HepG2 (cell line): ENCODE data around the gene PRDM15. TPM values are rescaled to one million over a fixed set of nuclear protein-coding genes. Genes with fewer than 3 reads are reported as not detected.
A peak's percentile ranks its signal among the peaks of the same experiment; 100 is the strongest.

Source experiments
- ATRX ChIP-seq: sonication (generic); formaldehyde crosslinking; IDR thresholded peaks from 2 replicates; pipeline ENCODE4 v1.4.0; 2020; ENCODE audit warnings: missing genetic modification reagents, borderline replicate concordance
- DNMT1 ChIP-seq: sonication (generic); formaldehyde crosslinking; IDR thresholded peaks from 2 replicates; pipeline ENCODE4 v1.5.1; 2020; ENCODE audit warnings: mild to moderate bottlenecking, missing genetic modification reagents
- ELF4 ChIP-seq: sonication (generic); formaldehyde crosslinking; IDR thresholded peaks from 2 replicates; pipeline ENCODE4 v1.5.0; 2020; ENCODE audit warnings: missing genetic modification reagents, mild to moderate bottlenecking, moderate library complexity, borderline replicate concordance
- EP300 ChIP-seq, 3 experiments: sonication (generic) in 1 of 3; formaldehyde crosslinking in 1 of 3; IDR thresholded peaks; 2 replicates each; pipeline versions ENCODE4 v1.5.1 to v1.6.1; 2011 to 2020; ENCODE audit warnings: low read depth in 2 of 3, low read length in 2 of 3, borderline replicate concordance in 1 of 3, improper control_type of control experiment in 1 of 3, mild to moderate bottlenecking in 1 of 3, missing genetic modification reagents in 1 of 3, moderate library complexity in 1 of 3
- FOXA3 ChIP-seq: IDR thresholded peaks from 2 replicates; pipeline ENCODE4 v1.6.1; 2016; ENCODE audit warnings: missing genetic modification reagents, missing compliant biosample characterization
- GATAD1 ChIP-seq: IDR thresholded peaks from 2 replicates; pipeline ENCODE4 v1.6.1; 2016; ENCODE audit warnings: missing genetic modification reagents, missing compliant biosample characterization
- GFI1 ChIP-seq: sonication (generic); formaldehyde crosslinking; IDR thresholded peaks from 2 replicates; pipeline ENCODE4 v1.5.0; 2020; ENCODE audit warnings: missing genetic modification reagents, mild to moderate bottlenecking, borderline replicate concordance
- GZF1 ChIP-seq: sonication (generic); formaldehyde crosslinking; IDR thresholded peaks from 2 replicates; pipeline ENCODE4 v1.5.1; 2020; ENCODE audit warnings: mild to moderate bottlenecking, missing genetic modification reagents
- HDAC6 ChIP-seq: fragments of 200-600 bp; sonication (generic); IDR thresholded peaks from 2 replicates; pipeline ENCODE4 v1.7.0; 2017; ENCODE audit warnings: mild to moderate bottlenecking, antibody characterized with exemption, low read length, low read depth
- HES4 ChIP-seq: sonication (generic); formaldehyde crosslinking; IDR thresholded peaks from 2 replicates; pipeline ENCODE4 v1.9.0; 2021; ENCODE audit warnings: mild to moderate bottlenecking, missing genetic modification reagents, borderline replicate concordance
- KDM5B ChIP-seq: sonication (generic); formaldehyde crosslinking; IDR thresholded peaks from 2 replicates; pipeline ENCODE4 v1.4.0; 2020; ENCODE audit warnings: missing genetic modification reagents, mild to moderate bottlenecking, borderline replicate concordance
- NKX3-1 ChIP-seq: sonication (generic); formaldehyde crosslinking; IDR thresholded peaks from 2 replicates; pipeline ENCODE4 v1.5.0; 2020; ENCODE audit warnings: missing genetic modification reagents
- PPARG ChIP-seq: conservative IDR thresholded peaks from 2 replicates; pipeline ENCODE4 v1.6.1; 2016; ENCODE audit warnings: missing biosample characterization, missing genetic modification reagents
- STAG1 ChIP-seq: sonication (generic); formaldehyde crosslinking; IDR thresholded peaks from 2 replicates; pipeline ENCODE4 v1.4.0; 2020; ENCODE audit warnings: missing genetic modification reagents
- SYNCRIP ChIP-seq: fragments of 200-400 bp; formaldehyde crosslinking; IDR thresholded peaks from 2 replicates; pipeline ENCODE4 v1.6.1; 2018; ENCODE audit warnings: mild to moderate bottlenecking, low read depth, low read length; ENCODE audit not compliant: insufficient read depth
- TBL1XR1 ChIP-seq: fragments of 150-350 bp; IDR thresholded peaks from 2 replicates; pipeline ENCODE4 v1.6.1; 2014; ENCODE audit warnings: borderline replicate concordance, low read length; ENCODE audit not compliant: partially characterized antibody
- ZNF713 ChIP-seq: sonication (generic); formaldehyde crosslinking; IDR thresholded peaks from 2 replicates; pipeline ENCODE4 v1.4.0; 2020; ENCODE audit warnings: mild to moderate bottlenecking, missing genetic modification reagents
- ZNF792 ChIP-seq: IDR thresholded peaks from 2 replicates; pipeline ENCODE4 v1.6.1; 2016
- ZZZ3 ChIP-seq: sonication (generic); formaldehyde crosslinking; IDR thresholded peaks from 2 replicates; pipeline ENCODE4 v1.4.0; 2020; ENCODE audit warnings: missing genetic modification reagents, mild to moderate bottlenecking, borderline replicate concordance
- polyA plus RNA-seq, 8 experiments: library from polyadenylated mRNA; depleted of rRNA in 3 of 8; stranded (reverse) in 7 of 8; unstranded in 1 of 8; fragments of >200 nt; fragmentation: Illumina TruSeq in 4 of 8; extraction: Trizol in 4 of 8; gene quantifications; 2 replicates each; pipeline versions ENCODE4 v1.2.1 to v1.2.3, GENCODE V29; 2011 to 2016; ENCODE audit warnings: low read depth in 4 of 8, missing spikeins in 1 of 8, mixed read lengths in 1 of 8; ENCODE audit not compliant: insufficient read depth in 1 of 8
- total RNA-seq, 5 experiments: library from RNA; depleted of rRNA; stranded (reverse); fragments of >200 nt; fragmentation: Illumina TruSeq; extraction: Trizol; gene quantifications; 2 replicates each; pipeline ENCODE4 v1.2.3, GENCODE V29; 2016; ENCODE audit warnings: low read depth in 1 of 5
- TF ChIP-seq, protein P1 (sequence below): sonication (generic); formaldehyde crosslinking; IDR thresholded peaks from 2 replicates; pipeline ENCODE4 v1.8.1; 2022; ENCODE audit warnings: mild to moderate bottlenecking, missing genetic modification reagents
- TF ChIP-seq, protein P2 (sequence below): sonication (generic); formaldehyde crosslinking; IDR thresholded peaks from 2 replicates; pipeline ENCODE4 v1.5.1; 2020; ENCODE audit warnings: mild to moderate bottlenecking, missing genetic modification reagents, moderate library complexity

PRDM15 gene
- total and polyA plus RNA-seq, 2 of the 13 experiments (the other 11 are each of a cell fraction or from before 2014, with no cell fraction given), result 4.0 to 6.9 TPM

DNA sequence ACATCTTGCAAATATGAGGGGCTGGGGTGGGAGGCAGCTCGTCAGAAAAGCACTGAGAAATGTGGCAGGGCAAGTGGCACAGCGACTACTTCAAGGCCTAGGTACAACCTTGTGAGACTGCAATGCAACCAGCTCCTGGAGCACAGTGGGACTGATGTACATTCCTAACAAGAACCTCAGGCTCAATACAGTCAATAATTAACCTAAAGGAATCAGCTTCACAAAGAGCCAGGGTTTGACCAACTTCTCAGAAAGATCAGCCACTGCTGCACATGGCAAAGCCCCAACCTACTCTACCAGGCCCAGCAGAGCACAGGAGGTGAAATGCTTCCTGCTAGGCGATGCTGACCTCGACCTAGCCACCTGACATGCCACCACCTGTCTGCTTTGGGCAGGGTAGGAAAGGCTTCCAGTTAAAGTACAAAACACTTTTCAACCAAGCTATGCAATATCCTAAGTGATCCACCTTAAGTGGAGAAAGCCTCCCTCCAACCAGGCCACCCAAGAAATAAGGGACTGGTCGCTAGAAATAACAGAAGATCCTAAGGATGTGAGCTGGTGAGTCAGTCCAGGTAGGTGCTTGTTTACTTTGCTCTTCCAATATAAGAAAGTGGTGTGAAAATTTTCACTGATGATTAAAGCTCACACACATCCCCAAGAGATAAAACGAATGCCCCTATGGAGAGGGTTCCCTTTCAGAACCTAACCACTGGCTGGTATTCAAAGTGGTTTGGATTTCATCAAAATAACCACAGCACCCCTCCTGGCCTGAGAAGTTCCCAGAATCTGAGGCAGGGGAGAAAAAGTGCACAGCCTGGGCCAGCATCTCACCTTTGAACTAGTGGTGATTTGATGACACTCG lies 114.4 kb downstream of the PRDM15 start (continued):
- TF ChIP-seq EP300 (IDR thresholded peaks at IDR 0.05; ENCODE audit: low read depth in 2 of 2, low read length in 2 of 2) (no peak), EP300 (CRISPR knock-in tag; IDR thresholded peaks at IDR 0.05; ENCODE audit: borderline replicate concordance) (no peak), ELF4 (CRISPR knock-in tag) (no peak), HES4 (CRISPR knock-in tag) (no peak), ZZZ3 (CRISPR knock-in tag) (no peak), NKX3-1 (CRISPR knock-in tag) (no peak), STAG1 (peak; percentile 21; the same call in 1 of the 2 replicates), KDM5B (CRISPR knock-in tag) (no peak), PPARG (CRISPR knock-in tag) (peak; percentile 75; the same call in 1 of the 2 replicates), GATAD1 (CRISPR knock-in tag) (no peak), FOXA3 (no peak), ATRX (no peak), ZNF792 (CRISPR knock-in tag) (peak; percentile 22; the same call in 1 of the 2 replicates), ZNF713 (CRISPR knock-in tag) (no peak), GZF1 (no peak), SYNCRIP (no peak), DNMT1 (CRISPR knock-in tag) (no peak), HDAC6 (no peak), TBL1XR1 (no peak), GFI1 (CRISPR knock-in tag) (no peak)
- TF ChIP-seq, protein P1, sequence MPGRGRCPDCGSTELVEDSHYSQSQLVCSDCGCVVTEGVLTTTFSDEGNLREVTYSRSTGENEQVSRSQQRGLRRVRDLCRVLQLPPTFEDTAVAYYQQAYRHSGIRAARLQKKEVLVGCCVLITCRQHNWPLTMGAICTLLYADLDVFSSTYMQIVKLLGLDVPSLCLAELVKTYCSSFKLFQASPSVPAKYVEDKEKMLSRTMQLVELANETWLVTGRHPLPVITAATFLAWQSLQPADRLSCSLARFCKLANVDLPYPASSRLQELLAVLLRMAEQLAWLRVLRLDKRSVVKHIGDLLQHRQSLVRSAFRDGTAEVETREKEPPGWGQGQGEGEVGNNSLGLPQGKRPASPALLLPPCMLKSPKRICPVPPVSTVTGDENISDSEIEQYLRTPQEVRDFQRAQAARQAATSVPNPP (CRISPR knock-in tag), result no peak
- TF ChIP-seq, protein P2, sequence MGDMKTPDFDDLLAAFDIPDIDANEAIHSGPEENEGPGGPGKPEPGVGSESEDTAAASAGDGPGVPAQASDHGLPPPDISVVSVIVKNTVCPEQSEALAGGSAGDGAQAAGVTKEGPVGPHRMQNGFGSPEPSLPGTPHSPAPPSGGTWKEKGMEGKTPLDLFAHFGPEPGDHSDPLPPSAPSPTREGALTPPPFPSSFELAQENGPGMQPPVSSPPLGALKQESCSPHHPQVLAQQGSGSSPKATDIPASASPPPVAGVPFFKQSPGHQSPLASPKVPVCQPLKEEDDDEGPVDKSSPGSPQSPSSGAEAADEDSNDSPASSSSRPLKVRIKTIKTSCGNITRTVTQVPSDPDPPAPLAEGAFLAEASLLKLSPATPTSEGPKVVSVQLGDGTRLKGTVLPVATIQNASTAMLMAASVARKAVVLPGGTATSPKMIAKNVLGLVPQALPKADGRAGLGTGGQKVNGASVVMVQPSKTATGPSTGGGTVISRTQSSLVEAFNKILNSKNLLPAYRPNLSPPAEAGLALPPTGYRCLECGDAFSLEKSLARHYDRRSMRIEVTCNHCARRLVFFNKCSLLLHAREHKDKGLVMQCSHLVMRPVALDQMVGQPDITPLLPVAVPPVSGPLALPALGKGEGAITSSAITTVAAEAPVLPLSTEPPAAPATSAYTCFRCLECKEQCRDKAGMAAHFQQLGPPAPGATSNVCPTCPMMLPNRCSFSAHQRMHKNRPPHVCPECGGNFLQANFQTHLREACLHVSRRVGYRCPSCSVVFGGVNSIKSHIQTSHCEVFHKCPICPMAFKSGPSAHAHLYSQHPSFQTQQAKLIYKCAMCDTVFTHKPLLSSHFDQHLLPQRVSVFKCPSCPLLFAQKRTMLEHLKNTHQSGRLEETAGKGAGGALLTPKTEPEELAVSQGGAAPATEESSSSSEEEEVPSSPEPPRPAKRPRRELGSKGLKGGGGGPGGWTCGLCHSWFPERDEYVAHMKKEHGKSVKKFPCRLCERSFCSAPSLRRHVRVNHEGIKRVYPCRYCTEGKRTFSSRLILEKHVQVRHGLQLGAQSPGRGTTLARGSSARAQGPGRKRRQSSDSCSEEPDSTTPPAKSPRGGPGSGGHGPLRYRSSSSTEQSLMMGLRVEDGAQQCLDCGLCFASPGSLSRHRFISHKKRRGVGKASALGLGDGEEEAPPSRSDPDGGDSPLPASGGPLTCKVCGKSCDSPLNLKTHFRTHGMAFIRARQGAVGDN (CRISPR knock-in tag), result peak; percentile 24
